GM19025 (cell line): ENCODE results near the gene LAMTOR4.
"Not testable (repeated sequence)": the region's sequence is repeated elsewhere in the genome, so short reads cannot be mapped to it uniquely, and the experiment has no call there.

ENCODE experiments used
- ATAC-seq: cut with Tn5 transposase; IDR thresholded peaks from one replicate; pipeline ENCODE4 v1.9.1; 2021; ENCODE audit warnings: mild to moderate bottlenecking, low read depth, moderate library complexity; ENCODE audit not compliant: unreplicated experiment

LAMTOR4 gene

GRCh38 chr7:100122067-100122466 is 26.7 kb upstream of the LAMTOR4 start:
- ATAC-seq = no peak

- ATAC-seq = no peak
Observed at GRCh38 chr7:100122568-100122967, 26.1 kb upstream of the LAMTOR4 start.

- no peak for ATAC-seq
Observed at GRCh38 chr7:100124301-100125230, 24.2 kb upstream of the LAMTOR4 start.

GRCh38 chr7:100126239-100126930 is 22.3 kb upstream of the LAMTOR4 start:
- peak; percentile 21 for ATAC-seq

GRCh38 chr7:100126931-100127865 is 21.5 kb upstream of the LAMTOR4 start, which contains the start of gene MBLAC1:
Gene MBLAC1 (plus strand): TSS chr7:100126967. CDS start chr7:100127396, 429 bp downstream.
- peak; percentile 53 for ATAC-seq

- no peak for ATAC-seq
Observed at GRCh38 chr7:100127866-100128636, 20.7 kb upstream of the LAMTOR4 start.

GRCh38 chr7:100128637-100128963 is 20.1 kb upstream of the LAMTOR4 start:
- ATAC-seq = no peak

- ATAC-seq = not testable (repeated sequence)
Observed at GRCh38 chr7:100130220-100130607, 18.5 kb upstream of the LAMTOR4 start.

GRCh38 chr7:100130608-100131453 is 17.9 kb upstream of the LAMTOR4 start:
- no peak for ATAC-seq

- no peak for ATAC-seq
Observed at GRCh38 chr7:100132126-100132525, 16.6 kb upstream of the LAMTOR4 start.

- ATAC-seq = peak; percentile 67
Observed at GRCh38 chr7:100132697-100133151, 16.0 kb upstream of the LAMTOR4 start.

GRCh38 chr7:100137851-100138760 is 10.6 kb upstream of the LAMTOR4 start:
- ATAC-seq = no peak

- ATAC-seq = no peak
Observed at GRCh38 chr7:100141555-100141949, 7.2 kb upstream of the LAMTOR4 start.

GRCh38 chr7:100142461-100142860 is 6.3 kb upstream of the LAMTOR4 start:
- no peak for ATAC-seq

- not testable (repeated sequence) for ATAC-seq
Observed at GRCh38 chr7:100146350-100146749, 2.4 kb upstream of the LAMTOR4 start.

- ATAC-seq = no peak
Observed at GRCh38 chr7:100147278-100147677, 1.4 kb upstream of the LAMTOR4 start.

GRCh38 chr7:100148225-100148558 is 526 bp upstream of the LAMTOR4 start:
- ATAC-seq = no peak

GRCh38 chr7:100152404-100152803 is 3.7 kb downstream of the LAMTOR4 start:
- no peak for ATAC-seq
